Neural crest cell (in vitro differentiated cells): ENCODE measurements around the gene TOM1. TPM values are rescaled to one million over a fixed set of nuclear protein-coding genes. Genes with fewer than 3 reads are reported as not detected.

Experiments used
- DNase-seq: peaks from one replicate; pipeline ENCODE4 v3.0.0; 2021; ENCODE audit warnings: low read depth, mixed read lengths, low spot score
- H3K27ac Mint-ChIP-seq: one replicate; pipeline ENCODE4 v1.8.0; 2021; ENCODE audit warnings: mild to moderate bottlenecking, mixed read lengths; ENCODE audit not compliant: unreplicated experiment
- H3K27me3 Mint-ChIP-seq: 2 replicates; pipeline ENCODE4 v1.8.0; 2021; ENCODE audit warnings: low read depth, mild to moderate bottlenecking, mixed read lengths
- H3K36me3 Mint-ChIP-seq: 2 replicates; pipeline ENCODE4 v1.8.0; 2021; ENCODE audit warnings: low read depth, mild to moderate bottlenecking, mixed read lengths
- H3K4me1 Mint-ChIP-seq: 2 replicates; pipeline ENCODE4 v1.8.0; 2021; ENCODE audit warnings: mixed read lengths
- H3K4me3 Mint-ChIP-seq: one replicate; pipeline ENCODE4 v1.8.0; 2021; ENCODE audit warnings: mild to moderate bottlenecking, mixed read lengths
- H3K9me3 Mint-ChIP-seq: 2 replicates; pipeline ENCODE4 v1.8.0; 2021; ENCODE audit warnings: mixed read lengths
- CTCF ChIP-seq: fragments of 200-600 bp; sonication (generic); conservative IDR thresholded peaks from 2 replicates; pipeline ENCODE4 v1.5.0; 2021; ENCODE audit warnings: antibody characterized with exemption, mild to moderate bottlenecking
- total RNA-seq: library from RNA; stranded (reverse); gene quantifications from 2 replicates; pipeline ENCODE4 v1.2.1, GENCODE V29; 2021

The TOM1 gene
- total RNA-seq, 1 donor from 2014 or later, result 24.7 TPM

- no peak overlapping the region for H3K27ac Mint-ChIP-seq
- H3K9me3 Mint-ChIP-seq, result no peaks in the 10 kb centered on the region
- H3K4me1 Mint-ChIP-seq, result no peaks in the 10 kb centered on the region
- no peaks in the 10 kb centered on the region for H3K36me3 Mint-ChIP-seq
- H3K27me3 Mint-ChIP-seq, result no peaks in the 10 kb centered on the region
- TF ChIP-seq CTCF, result no peak
- H3K4me3 Mint-ChIP-seq, result no peak overlapping the region
- DNase-seq, result no peak
Observed at GRCh38 chr22:35333220-35333619, 33.5 kb downstream of the TOM1 start.

DNA sequence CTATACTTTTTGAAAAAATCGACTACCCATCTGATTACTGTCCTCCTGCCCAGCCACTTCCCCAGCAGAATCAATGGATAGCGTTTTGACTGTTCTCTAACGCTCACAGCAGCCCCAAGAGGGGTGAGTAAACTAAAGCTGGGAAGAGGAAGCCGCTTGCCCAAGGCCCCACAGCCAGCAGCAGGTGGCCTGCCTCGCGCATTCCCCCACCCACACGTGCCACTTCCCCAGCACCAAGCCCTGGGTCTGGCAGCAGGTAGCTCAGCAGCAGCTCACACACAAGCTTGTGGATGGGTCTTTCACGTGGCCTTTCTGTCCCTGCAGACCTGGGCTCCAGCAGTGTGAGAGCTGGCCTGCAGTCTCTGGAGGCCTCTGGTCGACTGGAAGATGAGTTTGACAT is 34.3 kb downstream of the TOM1 start:
- Mint-ChIP-seq H3K27ac (no peak overlapping the region), H3K9me3 (no peaks in the 10 kb centered on the region), H3K27me3 (no peaks in the 10 kb centered on the region), H3K4me1 (no peaks in the 10 kb centered on the region), H3K36me3 (no peaks in the 10 kb centered on the region), H3K4me3 (no peak overlapping the region)
- DNase-seq, result no peak
- no peak for TF ChIP-seq CTCF

- H3K27me3 Mint-ChIP-seq, result no peaks in the 10 kb centered on the region
- H3K4me1 Mint-ChIP-seq, result no peaks in the 10 kb centered on the region
- no peak overlapping the region for H3K4me3 Mint-ChIP-seq
- H3K27ac Mint-ChIP-seq, result no peak overlapping the region
- H3K36me3 Mint-ChIP-seq, result no peaks in the 10 kb centered on the region
- no peak for DNase-seq
- H3K9me3 Mint-ChIP-seq, result no peaks in the 10 kb centered on the region
- no peak for TF ChIP-seq CTCF
Observed at GRCh38 chr22:35335468-35335867, 35.8 kb downstream of the TOM1 start.

GRCh38 chr22:35335936-35336781 is 36.5 kb downstream of the TOM1 start:
- Mint-ChIP-seq H3K4me3 (no peak overlapping the region), H3K27ac (no peak overlapping the region), H3K36me3 (no peaks in the 10 kb centered on the region), H3K4me1 (no peaks in the 10 kb centered on the region), H3K27me3 (no peaks in the 10 kb centered on the region), H3K9me3 (no peaks in the 10 kb centered on the region)
- TF ChIP-seq CTCF, result no peak
- no peak for DNase-seq

GRCh38 chr22:35337932-35338331 is 38.2 kb downstream of the TOM1 start:
- no peaks in the 10 kb centered on the region for H3K4me1 Mint-ChIP-seq
- H3K9me3 Mint-ChIP-seq, result no peaks in the 10 kb centered on the region
- DNase-seq, result no peak
- no peak overlapping the region for H3K4me3 Mint-ChIP-seq
- no peak overlapping the region for H3K27ac Mint-ChIP-seq
- TF ChIP-seq CTCF, result no peak
- H3K36me3 Mint-ChIP-seq, result no peaks in the 10 kb centered on the region
- no peaks in the 10 kb centered on the region for H3K27me3 Mint-ChIP-seq
